T-cell (primary cell): ENCODE measurements around the gene LUZP2. TPM values are rescaled to one million over a fixed set of nuclear protein-coding genes. Genes with fewer than 3 reads are reported as not detected.

Experiments used
- ATAC-seq, 4 experiments: fragments of 200-7000 bp in 3 of 4; fragments of 150-1000 bp in 1 of 4; cut with Tn5 transposase; replicated peaks in 1 of 4; 1 replicate in 3 of 4; 2 replicates in 1 of 4; pipeline ENCODE4 v1.10.0; 2021; ENCODE audit warnings: moderate library complexity in 3 of 4, mild to moderate bottlenecking in 2 of 4, moderate number of reproducible peaks in 1 of 4
- CTCF ChIA-PET, 2 donors: fragments of 300-600 bp; sonication (Branson Sonifier 250); formaldehyde crosslinking; loops; one replicate each; lab custom pipeline; 2022; ENCODE audit warnings: antibody characterized with exemption in 2 of 2; lab: Charles Lee
- POLR2A ChIA-PET, 2 donors: fragments of 300-600 bp; sonication (Branson Sonifier 250); formaldehyde crosslinking; loops; one replicate each; lab custom pipeline; 2022; ENCODE audit warnings: antibody characterized with exemption in 2 of 2; lab: Charles Lee
- DNase-seq, 35 experiments: peaks; one replicate each; pipeline versions ENCODE4 v3.0.0 to v3.0.0-alpha.2; 2013 to 2023
- H3K27ac ChIP-seq: one replicate; pipeline ENCODE4 v1.5.1; 2013; ENCODE audit warnings: low read length
- H3K27me3 ChIP-seq, 2 experiments: replicated peaks in 1 of 2; 1 replicate in 1 of 2; 2 replicates in 1 of 2; pipeline versions ENCODE4 v1.6.1 to v1.7.0; 2013; ENCODE audit warnings: low read length in 1 of 2, mixed read lengths in 1 of 2; ENCODE audit not compliant: control insufficient read depth in 2 of 2, insufficient read depth in 2 of 2; ENCODE audit errors: extremely low read depth in 1 of 2
- H3K36me3 ChIP-seq, 2 donors: 1 replicate in 1 of 2; 2 replicates in 1 of 2; pipeline versions ENCODE4 v1.6.1 to v1.7.0; 2013; ENCODE audit warnings: low read length in 1 of 2; ENCODE audit not compliant: control insufficient read depth in 2 of 2, insufficient read depth in 1 of 2; ENCODE audit errors: extremely low read depth in 1 of 2
- H3K4me1 ChIP-seq, 2 experiments: 1 replicate in 1 of 2; 2 replicates in 1 of 2; pipeline versions ENCODE4 v1.6.1 to v1.7.0; 2013; ENCODE audit warnings: low read length in 2 of 2, mixed read lengths in 1 of 2; ENCODE audit not compliant: insufficient read depth in 2 of 2, control insufficient read depth in 1 of 2; ENCODE audit errors: extremely low read depth in 1 of 2
- H3K4me3 ChIP-seq, 2 donors: 1 replicate in 1 of 2; 2 replicates in 1 of 2; pipeline versions ENCODE4 v1.5.1 to v1.7.0; 2013; ENCODE audit warnings: mild to moderate bottlenecking in 2 of 2, low read length in 1 of 2, moderate library complexity in 1 of 2; ENCODE audit not compliant: control insufficient read depth in 1 of 2; ENCODE audit errors: extremely low read depth in 1 of 2
- H3K9me3 ChIP-seq: 2 replicates; pipeline ENCODE4 v1.7.0; 2013
- H3K27ac Mint-ChIP-seq, 2 donors: one replicate each; pipeline ENCODE4 v1.8.0; 2020 to 2021; ENCODE audit warnings: mild to moderate bottlenecking in 2 of 2, mixed read lengths in 2 of 2
- H3K27me3 Mint-ChIP-seq, 2 donors: one replicate each; pipeline ENCODE4 v1.8.0; 2021 to 2022; ENCODE audit warnings: mixed read lengths in 2 of 2
- H3K36me3 Mint-ChIP-seq: one replicate; pipeline ENCODE4 v1.8.0; 2021; ENCODE audit warnings: mixed read lengths
- H3K4me1 Mint-ChIP-seq, 3 donors: one replicate each; pipeline ENCODE4 v1.8.0; 2020 to 2022; ENCODE audit warnings: mixed read lengths in 3 of 3, mild to moderate bottlenecking in 1 of 3
- H3K4me3 Mint-ChIP-seq, 3 donors: one replicate each; pipeline ENCODE4 v1.8.0; 2020 to 2022; ENCODE audit warnings: mild to moderate bottlenecking in 3 of 3, mixed read lengths in 3 of 3, moderate library complexity in 3 of 3
- H3K9me3 Mint-ChIP-seq, 3 donors: one replicate each; pipeline ENCODE4 v1.8.0; 2020 to 2022; ENCODE audit warnings: mixed read lengths in 3 of 3
- WGBS: methylation state at CpG from one replicate; pipeline ENCODE4 v1.1.5; 2013; ENCODE audit warnings: missing lambda C conversion rate; ENCODE audit not compliant: insufficient coverage; 5-methylcytosine and 5-hydroxymethylcytosine counted together
- total RNA-seq, 35 experiments: library from RNA in 6 of 35; stranded (reverse) in 6 of 35; fragments of 120-200 nt in 1 of 35; gene quantifications; one replicate each; pipeline versions ENCODE4 v1.2.1 to v1.2.4 and lab custom pipeline; 2013 to 2026

Gene LUZP2
- total RNA-seq, 5 donors from 2014 or later (not counting 1 experiment from before 2014, with no cell fraction given), result not detected

GRCh38 chr11:24634606-24635160, 137.8 kb downstream of the LUZP2 start:
- ATAC-seq (no peak), DNase-seq (no peak)
- Mint-ChIP-seq H3K36me3 (no peaks in the 10 kb centered on the region), H3K27me3 (no peaks in the 10 kb centered on the region), H3K9me3 (peaks cover 5 to 11% (median 9%) of the 10 kb centered on the region in 3 donors), H3K4me1 (no peaks in the 10 kb centered on the region), H3K4me3 (no peak overlapping the region), H3K27ac (no peak overlapping the region)
- ChIA-PET CTCF (no interaction called here), POLR2A (no interaction called here)
- Histone ChIP-seq H3K4me3 (no peak overlapping the region), H3K36me3 (no peaks in the 10 kb centered on the region), H3K9me3 (no peaks in the 10 kb centered on the region), H3K27me3 (no peaks in the 10 kb centered on the region), H3K27ac (no peak overlapping the region), H3K4me1 (no peaks in the 10 kb centered on the region)
- WGBS, result 40% methylated on average over 1 of the region's 4 CpGs

DNA sequence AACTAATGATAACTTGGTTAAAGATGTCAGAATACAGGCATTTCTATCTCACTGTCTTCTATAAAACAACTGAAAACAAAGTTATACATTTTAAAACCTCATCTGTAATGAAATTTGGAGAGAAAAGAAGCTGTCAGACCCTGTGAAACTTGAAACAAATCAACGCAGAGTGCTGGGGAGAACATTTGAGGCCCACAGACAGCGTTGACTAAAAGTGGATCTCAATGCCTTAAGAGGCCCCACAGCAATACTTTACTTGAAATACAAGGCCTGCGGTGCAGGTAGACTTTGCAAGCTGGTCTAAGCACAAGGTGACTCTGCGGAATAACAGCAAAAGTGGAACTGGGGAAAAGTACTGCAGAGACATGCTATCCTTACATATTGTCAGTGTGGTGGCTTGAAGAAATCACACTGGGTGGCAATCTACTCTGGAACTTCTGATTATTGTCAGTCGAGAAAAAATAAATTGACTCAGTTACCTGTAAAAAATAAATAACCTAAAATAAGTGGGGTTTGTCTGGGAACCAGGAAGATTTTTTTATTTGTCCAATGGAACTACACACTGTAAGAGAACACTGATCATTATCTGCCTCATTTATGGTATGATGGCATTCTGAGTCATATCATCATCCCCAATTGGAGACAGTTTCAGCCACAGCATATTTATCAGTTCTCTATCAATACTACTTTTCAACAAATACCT, 138.9 kb downstream of the LUZP2 start:
- ChIA-PET CTCF (no interaction called here), POLR2A (no interaction called here)
- DNase-seq, result no peak
- H3K36me3 ChIP-seq, result no peaks in the 10 kb centered on the region
- Mint-ChIP-seq H3K4me3 (no peak overlapping the region), H3K9me3 (peaks cover 5 to 12% (median 9%) of the 10 kb centered on the region in 3 donors), H3K4me1 (no peaks in the 10 kb centered on the region), H3K36me3 (no peaks in the 10 kb centered on the region), H3K27ac (no peak overlapping the region), H3K27me3 (no peaks in the 10 kb centered on the region)
- no peaks in the 10 kb centered on the region for H3K4me1 ChIP-seq
- H3K27ac ChIP-seq, result no peak overlapping the region
- 89% methylated on average over 2 of the region's 5 CpGs for WGBS
- no peak overlapping the region for H3K4me3 ChIP-seq
- no peaks in the 10 kb centered on the region for H3K9me3 ChIP-seq
- H3K27me3 ChIP-seq, result no peaks in the 10 kb centered on the region
- ATAC-seq, result no peak

GRCh38 chr11:24636291-24636629, 139.4 kb downstream of the LUZP2 start:
- Histone ChIP-seq H3K27me3 (no peaks in the 10 kb centered on the region), H3K36me3 (no peaks in the 10 kb centered on the region), H3K4me1 (no peaks in the 10 kb centered on the region), H3K27ac (no peak overlapping the region), H3K9me3 (no peaks in the 10 kb centered on the region), H3K4me3 (no peak overlapping the region)
- no peaks in the 10 kb centered on the region for H3K4me1 Mint-ChIP-seq
- no peaks in the 10 kb centered on the region for H3K36me3 Mint-ChIP-seq
- H3K4me3 Mint-ChIP-seq, result no peak overlapping the region
- DNase-seq (no peak), ATAC-seq (no peak)
- peaks cover 5 to 11% (median 9%) of the 10 kb centered on the region in 3 donors for H3K9me3 Mint-ChIP-seq
- CTCF ChIA-PET, result no interaction called here
- no peaks in the 10 kb centered on the region for H3K27me3 Mint-ChIP-seq
- no peak overlapping the region for H3K27ac Mint-ChIP-seq
- POLR2A ChIA-PET, result no interaction called here
- 80% methylated on average over 1 of the region's 1 CpG for WGBS

DNA sequence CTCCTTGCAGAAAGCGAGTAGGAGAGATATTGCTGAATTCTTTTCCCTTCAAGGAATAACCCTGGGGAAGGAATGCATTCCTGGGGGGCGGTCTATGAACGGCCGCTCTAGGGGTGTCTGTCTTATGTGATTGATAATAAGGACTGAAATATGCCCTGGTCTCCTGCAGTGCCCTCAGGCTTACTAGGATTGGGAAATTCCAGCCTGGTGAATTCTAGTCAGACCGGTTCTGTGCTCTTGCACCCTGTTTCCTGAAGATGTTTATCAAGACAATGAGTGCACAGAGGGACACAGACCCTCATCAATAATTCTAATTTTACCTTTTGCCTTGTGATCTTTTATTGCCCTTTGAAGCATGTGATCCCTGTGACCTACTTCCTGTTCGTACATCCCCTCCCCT, 140.7 kb downstream of the LUZP2 start:
- H3K4me1 Mint-ChIP-seq, result no peaks in the 10 kb centered on the region
- Histone ChIP-seq H3K27me3 (no peaks in the 10 kb centered on the region), H3K4me3 (no peak overlapping the region), H3K36me3 (no peaks in the 10 kb centered on the region), H3K4me1 (no peaks in the 10 kb centered on the region), H3K9me3 (no peaks in the 10 kb centered on the region), H3K27ac (no peak overlapping the region)
- DNase-seq (no peak), ATAC-seq (no peak)
- peaks cover 2 to 10% (median 4%) of the 10 kb centered on the region in 3 donors for H3K9me3 Mint-ChIP-seq
- POLR2A ChIA-PET, result no interaction called here
- H3K27ac Mint-ChIP-seq, result no peak overlapping the region
- 71% methylated on average over 3 of the region's 6 CpGs for WGBS
- no peaks in the 10 kb centered on the region for H3K36me3 Mint-ChIP-seq
- H3K4me3 Mint-ChIP-seq, result no peak overlapping the region
- CTCF ChIA-PET, result no interaction called here
- no peaks in the 10 kb centered on the region for H3K27me3 Mint-ChIP-seq

- Mint-ChIP-seq H3K4me3 (no peak overlapping the region), H3K27ac (no peak overlapping the region), H3K4me1 (no peaks in the 10 kb centered on the region), H3K9me3 (peaks cover 5 to 19% (median 10%) of the 10 kb centered on the region in 3 donors), H3K36me3 (no peaks in the 10 kb centered on the region), H3K27me3 (no peaks in the 10 kb centered on the region)
- H3K36me3 ChIP-seq, result no peaks in the 10 kb centered on the region
- H3K27ac ChIP-seq, result no peak overlapping the region
- POLR2A ChIA-PET, result no interaction called here
- DNase-seq (no peak), ATAC-seq (no peak)
- H3K27me3 ChIP-seq, result no peaks in the 10 kb centered on the region
- CTCF ChIA-PET, result no interaction called here
- H3K9me3 ChIP-seq, result no peaks in the 10 kb centered on the region
- no peaks in the 10 kb centered on the region for H3K4me1 ChIP-seq
- no peak overlapping the region for H3K4me3 ChIP-seq
These were observed 145.8 kb downstream of the LUZP2 start for GRCh38 chr11:24642648-24643047.

DNA sequence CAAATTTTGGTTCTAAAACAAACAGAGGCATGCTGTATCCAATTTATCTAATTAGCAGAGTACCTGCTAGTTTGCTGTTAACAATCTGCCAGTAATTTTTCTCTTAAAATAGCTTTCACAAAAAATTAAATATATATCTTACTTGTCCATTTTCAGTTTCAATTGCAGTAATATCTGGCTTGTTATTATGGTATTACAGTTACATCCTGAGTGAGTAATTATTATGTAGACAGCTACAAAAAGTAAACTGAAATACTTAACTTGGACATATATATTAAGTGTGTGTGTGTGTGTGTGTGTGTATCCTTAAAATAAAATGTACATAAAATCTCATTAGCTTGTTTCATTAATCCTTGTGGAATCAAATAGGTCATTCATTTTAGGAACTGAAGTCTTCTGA, 148.7 kb downstream of the LUZP2 start:
- ChIA-PET CTCF (no interaction called here), POLR2A (no interaction called here)
- no peak for DNase-seq
- Histone ChIP-seq H3K4me1 (no peaks in the 10 kb centered on the region), H3K27ac (no peak overlapping the region), H3K36me3 (no peaks in the 10 kb centered on the region), H3K9me3 (no peaks in the 10 kb centered on the region), H3K4me3 (no peak overlapping the region), H3K27me3 (no peaks in the 10 kb centered on the region)
- no peaks in the 10 kb centered on the region for H3K4me1 Mint-ChIP-seq
- H3K4me3 Mint-ChIP-seq, result no peak overlapping the region
- H3K27me3 Mint-ChIP-seq, result no peaks in the 10 kb centered on the region
- no peak overlapping the region for H3K27ac Mint-ChIP-seq
- no peak for ATAC-seq
- H3K36me3 Mint-ChIP-seq, result no peaks in the 10 kb centered on the region
- H3K9me3 Mint-ChIP-seq, result peaks cover 17 to 21% (median 20%) of the 10 kb centered on the region in 3 donors
